Adipose tissue (tissue), 3 donors: Measurements from ENCODE around the gene TPH1. TPM values are rescaled to one million over a fixed set of nuclear protein-coding genes. Genes with fewer than 3 reads are reported as not detected.
"Not testable (repeated sequence)": the region's sequence is repeated elsewhere in the genome, so short reads cannot be mapped to it uniquely, and the experiment has no call there.

Experiments
- H3K27ac ChIP-seq: one replicate; pipeline ENCODE4 v1.5.1; 2013; ENCODE audit warnings: low read depth, low read length
- WGBS, 3 donors: extraction: QIAGEN DNeasy Blood & Tissue Kit; methylation state at CpG; one replicate each; pipeline ENCODE4 v1.1.7; 2013; 5-methylcytosine and 5-hydroxymethylcytosine counted together
- polyA plus RNA-seq, 3 donors: library from polyadenylated mRNA; stranded (reverse); fragments of 200-250 nt; gene quantifications; one replicate each; pipeline ENCODE4 v1.2.3, GENCODE V29; 2013
- donor health status: healthy with polysubstance abuse.
- donor health status: Bipolar disorder and iron deficiency.
- donor health status: healthy.

Gene TPH1
- polyA plus RNA-seq, 3 donors: 0.06 to 0.22 (median 0.16) TPM

DNA sequence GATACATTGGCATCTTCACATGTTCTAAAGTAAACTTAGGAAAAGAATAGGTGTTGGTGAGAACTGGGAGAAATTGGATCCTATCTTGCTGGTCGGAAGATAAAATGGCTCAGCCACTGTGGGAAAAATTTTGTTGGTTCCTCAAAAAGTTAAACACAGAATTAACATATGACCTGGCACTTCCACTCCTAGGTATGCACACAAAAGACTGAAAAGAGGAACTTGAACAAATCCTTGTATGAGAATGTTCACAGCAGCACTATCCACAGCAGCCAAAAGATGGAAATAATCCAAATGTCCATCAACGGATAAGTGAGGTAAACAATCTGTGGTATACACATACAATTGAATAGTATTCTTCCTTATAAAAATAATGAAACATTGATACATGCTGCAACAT, 4.8 kb upstream of the TPH1 start:
- WGBS, 3 donors: 35 to 58% (median 52%) methylated on average over 2 of the region's 2 CpGs
- H3K27ac ChIP-seq: no peak overlapping the region

DNA sequence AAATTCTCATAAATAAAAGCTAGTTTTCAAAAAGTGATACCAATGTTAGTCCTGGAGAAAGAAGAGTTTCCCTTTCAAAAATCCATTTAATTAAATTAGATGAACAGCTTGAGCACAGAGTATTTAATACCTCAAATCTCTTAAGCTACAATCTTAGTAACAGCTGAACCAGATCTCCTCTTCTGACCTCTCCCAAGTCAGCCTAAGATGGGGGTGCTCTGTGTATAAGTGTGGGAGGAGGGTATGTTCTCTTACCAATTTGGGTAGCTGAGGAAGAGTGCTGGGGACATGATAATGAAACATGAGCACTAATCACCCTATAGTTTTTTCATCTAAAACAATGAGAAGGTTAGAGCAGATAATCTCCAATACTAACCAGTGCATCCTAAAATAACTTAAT, 9.6 kb downstream of the TPH1 start:
- H3K27ac ChIP-seq: no peak overlapping the region

DNA sequence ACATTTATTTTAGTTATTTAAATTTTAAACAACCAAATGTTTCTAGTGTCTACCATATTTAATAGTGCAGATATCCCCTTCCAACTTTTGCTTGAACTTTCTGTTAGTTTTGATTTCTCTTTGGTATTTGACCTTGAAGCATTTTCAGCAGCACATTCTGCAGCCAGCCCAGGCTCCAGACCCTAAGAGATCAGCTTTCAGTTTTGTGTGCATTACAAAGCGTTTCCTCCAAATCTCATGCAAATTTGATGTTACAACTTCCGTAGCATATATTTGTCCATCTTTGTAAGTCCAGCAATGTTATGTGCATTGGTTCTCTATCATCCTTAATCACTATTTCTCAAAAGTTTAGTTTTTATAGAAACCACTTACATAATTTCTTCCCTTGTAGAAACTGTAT, 18.6 kb downstream of the TPH1 start:
- WGBS, 3 donors: 63 to 88% (median 77%) methylated on average over 2 of the region's 2 CpGs
- no peak overlapping the region for H3K27ac ChIP-seq

DNA sequence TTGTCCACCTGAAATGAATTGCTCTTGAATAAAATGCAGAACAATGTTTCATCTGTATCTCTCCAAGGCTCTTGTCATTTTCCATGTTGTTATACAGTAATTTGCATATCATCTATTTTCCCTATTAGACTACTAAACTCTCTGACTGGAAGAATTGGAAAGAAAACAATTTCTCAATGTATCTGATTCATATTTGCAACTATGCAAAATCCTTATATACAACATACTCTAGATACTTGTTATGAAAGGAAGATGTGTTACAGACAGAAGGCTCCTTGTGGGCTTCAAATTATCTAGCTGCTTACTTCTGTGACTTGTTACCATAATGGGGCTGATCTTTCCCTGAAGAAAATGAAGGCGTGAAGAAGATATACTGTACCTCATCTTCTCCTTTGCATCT, 23.6 kb downstream of the TPH1 start:
- H3K27ac ChIP-seq: no peak overlapping the region
- WGBS, 3 donors: 86 to 97% (median 91%) methylated on average over 1 of the region's 1 CpG

DNA sequence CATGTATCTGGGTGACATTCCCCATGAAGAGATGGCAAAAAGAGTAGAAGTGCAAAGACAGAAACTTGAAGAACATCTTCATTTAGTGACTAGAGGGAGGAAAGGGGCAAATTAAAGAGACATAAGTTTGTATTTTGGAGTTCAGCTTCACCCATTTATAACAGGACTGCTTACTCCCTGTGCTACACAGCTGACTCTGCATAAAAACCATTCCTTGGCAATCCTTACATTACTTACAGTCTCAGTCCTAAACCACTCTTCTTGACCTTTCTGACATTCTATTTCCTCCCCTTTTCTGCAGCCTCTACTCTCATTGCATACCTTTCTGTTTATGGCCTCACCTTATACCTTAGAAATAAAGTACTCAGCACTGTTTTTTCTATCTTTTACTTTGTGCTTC, 26.4 kb downstream of the TPH1 start:
- no peak overlapping the region for H3K27ac ChIP-seq

DNA sequence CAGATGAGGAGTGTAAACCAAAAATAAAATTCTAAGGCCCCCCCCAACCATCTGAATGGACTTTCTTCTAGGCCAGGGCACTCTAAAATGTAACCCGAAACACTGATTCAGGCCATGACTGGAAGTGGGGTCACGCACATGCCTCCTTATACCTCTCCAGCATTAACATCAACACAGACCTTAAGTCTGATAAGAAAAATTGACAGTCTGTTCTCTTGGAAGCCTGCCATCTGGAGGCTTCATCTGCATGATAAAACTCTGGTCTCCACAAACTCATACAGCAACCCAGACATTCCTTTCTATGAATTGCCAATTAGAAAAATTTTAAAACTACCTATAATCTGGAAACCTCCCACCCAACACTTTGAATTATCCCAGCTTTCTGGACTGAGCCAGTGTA, 29.3 kb downstream of the TPH1 start:
- H3K27ac ChIP-seq: no peak overlapping the region
- 85 to 92% (median 86%) methylated on average over 2 of the region's 2 CpGs for WGBS, 3 donors

DNA sequence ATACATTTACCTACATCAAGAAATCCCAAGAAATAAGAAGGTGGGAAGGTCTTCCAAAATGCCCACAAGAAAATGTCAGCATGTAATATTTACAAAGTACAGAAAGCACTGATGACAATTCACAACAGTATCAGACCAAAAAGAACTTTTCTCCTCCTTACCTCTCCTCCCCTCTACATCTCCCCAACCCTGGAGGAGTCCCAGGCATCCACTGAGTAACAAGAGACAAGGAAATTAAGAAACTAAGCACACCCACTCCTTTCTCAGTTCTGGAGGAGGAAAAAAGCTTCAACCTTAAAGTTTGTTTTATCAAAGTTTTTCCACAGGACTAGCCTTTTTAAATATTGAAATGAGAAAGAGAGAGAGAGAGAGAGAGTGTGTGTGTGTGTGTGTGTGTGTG, 31.2 kb downstream of the TPH1 start:
- H3K27ac ChIP-seq: no peak overlapping the region

DNA sequence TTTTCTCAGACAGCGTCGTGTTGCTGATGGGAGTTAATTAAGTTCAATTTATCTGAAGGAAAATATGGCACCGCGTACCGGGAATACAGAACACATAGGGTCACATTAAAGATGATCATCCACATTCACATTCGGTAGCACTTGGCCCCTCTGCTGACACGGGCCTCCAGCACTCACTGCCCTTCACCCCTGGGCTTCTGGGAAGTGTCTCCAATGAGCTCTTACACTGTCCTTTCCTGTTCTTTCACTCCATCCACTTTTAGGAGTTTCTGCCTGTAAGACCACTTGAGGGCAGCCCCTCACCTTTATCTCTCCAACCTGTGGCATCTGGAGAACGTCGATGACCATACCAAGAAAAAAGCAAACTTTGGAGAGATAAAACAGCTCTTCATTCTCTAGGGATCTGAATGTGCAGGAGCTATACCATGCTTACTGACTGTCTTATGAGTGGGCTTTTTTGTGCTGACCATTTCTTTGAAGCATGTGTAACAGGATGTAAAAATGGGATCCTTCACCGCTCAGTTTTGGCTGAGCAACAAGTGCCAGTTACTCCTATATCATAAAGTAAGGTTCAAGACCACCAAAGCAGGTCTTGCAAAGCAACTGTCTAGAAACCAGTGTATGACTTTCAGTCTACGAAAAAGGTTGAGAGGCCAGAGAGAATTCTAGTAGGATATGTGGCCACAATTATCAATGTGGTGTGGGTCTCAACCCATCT, 32.1 kb downstream of the TPH1 start:
- H3K27ac ChIP-seq: no peak overlapping the region
- WGBS, 3 donors: 18 to 19% (median 19%) methylated on average over 11 of the region's 11 CpGs

DNA sequence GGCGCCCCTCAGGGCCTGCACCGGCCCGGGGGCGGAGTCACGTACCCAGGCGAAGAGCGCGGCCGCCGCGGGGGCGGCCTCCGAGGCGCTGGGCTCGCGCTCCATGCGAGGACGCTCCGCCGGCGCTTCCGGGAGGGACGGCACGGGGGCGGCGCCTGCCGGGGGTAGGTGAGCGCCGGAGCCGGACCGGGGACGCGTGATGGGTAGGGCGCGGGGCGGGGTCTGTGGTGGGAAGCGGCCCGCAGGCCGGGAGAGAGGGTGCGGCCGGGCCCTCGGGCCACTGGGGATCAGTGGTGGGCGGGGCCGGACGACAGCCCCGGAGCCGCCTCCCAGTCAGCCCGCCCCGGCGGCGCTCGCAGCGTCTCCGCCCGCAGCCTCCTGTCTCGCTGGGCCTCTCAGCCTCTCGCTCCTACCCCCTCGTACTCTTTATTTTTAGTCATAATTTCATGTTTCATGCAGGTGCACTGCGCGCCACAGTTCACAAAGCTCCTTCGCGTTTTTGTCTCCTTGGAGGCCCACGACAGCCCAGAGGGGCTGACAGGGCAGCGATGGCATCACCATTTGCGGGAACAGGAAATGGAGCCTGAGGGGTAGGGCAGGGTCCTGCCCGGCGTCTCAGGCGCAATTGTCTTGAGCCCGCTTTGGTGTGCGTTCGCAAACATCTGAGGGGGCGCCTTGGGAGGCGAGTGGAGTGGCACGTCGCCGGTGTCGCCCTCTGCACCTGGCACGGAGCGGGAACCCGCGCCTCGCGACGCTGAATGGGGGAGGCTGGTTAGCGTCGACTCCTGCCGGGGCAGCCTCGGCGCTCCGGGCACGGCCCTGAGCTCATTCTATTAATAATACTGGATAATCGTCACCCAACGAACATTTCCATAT, 32.9 kb downstream of the TPH1 start, which contains the start of gene SERGEF:
SERGEF (minus strand) TSS at position 142 of the 876 bp plus-strand sequence; CDS start at position 105, 37 bp downstream.
- 0 to 1% (median 1%) methylated on average over 67 to 93 of the region's 93 CpGs for WGBS, 3 donors
- peak within 1 kb of the TSS; percentile 60 for H3K27ac ChIP-seq

DNA sequence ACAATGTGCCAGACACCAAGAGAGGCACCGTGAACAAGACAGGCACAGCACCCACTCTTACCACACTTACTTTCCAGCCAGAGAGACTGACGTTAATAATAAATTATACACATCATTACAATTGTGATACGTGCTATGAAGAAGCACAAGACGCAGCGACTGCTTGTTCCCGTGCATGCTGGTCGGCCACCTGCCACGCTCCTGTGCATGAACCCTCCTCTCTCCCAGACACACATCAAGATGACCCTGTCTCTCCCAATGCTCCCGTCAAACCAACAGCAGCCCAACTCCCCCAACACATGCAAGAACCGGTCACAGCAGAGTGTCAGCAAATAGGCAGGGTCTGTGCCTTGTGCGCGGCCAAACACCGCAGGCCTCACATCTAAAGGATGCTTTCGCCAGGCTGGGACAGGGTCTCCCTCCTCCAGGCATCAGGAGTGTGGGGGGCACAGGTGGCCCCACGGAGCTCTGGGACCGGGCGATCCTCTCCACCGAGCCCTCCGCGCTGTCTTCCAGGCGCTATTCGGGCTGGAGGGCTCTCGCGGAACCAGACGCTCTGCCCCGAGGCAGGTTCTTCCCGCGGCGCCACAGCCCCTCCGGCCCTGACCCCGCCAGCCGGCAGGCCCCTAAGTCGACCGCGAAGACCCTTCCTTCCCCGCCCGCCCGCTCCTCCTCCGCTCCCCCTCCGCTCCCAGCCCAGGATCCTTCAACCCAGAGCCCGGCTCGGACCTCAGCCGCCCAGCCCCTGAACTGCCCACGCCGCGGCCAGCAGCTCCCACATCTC, 33.8 kb downstream of the TPH1 start:
- WGBS, 3 donors: 6 to 16% (median 14%) methylated on average over 40 to 46 of the region's 46 CpGs
- H3K27ac ChIP-seq: peak overlapping the region; percentile 60

DNA sequence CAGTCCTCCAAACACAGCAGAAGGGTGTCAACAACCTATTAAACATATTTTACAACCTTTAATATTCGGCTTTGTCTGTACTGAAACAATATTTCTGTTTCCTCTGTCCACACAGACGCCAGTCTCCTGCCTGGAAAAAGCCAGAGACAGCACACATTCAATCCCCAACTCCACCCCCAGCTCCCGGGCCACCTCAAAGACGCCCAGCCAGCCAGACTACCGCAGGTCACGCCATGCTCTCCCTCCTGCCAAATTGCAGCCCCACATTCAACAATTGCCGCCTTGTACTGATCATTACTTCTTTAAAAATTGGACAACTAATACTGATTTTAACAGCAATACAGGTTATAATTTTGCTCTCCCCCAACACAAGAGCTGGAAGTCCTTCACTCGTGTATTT, 34.4 kb downstream of the TPH1 start:
- WGBS, 3 donors: 81 to 90% (median 87%) methylated on average over 8 of the region's 8 CpGs
- H3K27ac ChIP-seq: no peak overlapping the region

DNA sequence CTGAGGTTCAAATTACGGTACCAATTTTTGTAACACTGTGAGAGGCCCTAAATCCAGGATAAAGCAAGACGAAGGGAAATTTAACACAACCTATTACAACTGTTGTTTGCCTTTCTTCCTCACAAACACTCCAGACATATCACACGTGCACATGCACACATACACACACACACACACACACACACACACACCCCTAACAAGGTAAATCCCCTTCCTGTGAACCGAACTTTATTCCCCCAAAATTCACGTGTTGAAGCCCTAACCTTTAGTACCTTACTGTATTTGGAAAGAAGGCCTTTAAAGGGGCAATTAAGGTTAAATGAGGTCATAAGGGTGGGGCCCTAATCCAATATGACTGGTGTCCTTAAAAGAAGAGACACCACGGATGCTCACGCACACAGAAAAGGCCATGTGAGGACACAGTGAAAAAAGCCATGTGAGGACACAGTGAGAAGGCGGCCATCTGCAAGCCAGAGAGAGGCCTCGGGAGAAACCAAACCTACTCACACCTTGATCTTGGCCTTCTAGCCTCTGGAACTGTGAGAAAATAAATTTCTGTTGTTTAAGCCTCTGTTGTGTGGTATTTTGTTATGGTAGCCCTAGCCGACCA, 35.0 kb downstream of the TPH1 start:
- H3K27ac ChIP-seq: no peak overlapping the region
- 86 to 91% (median 87%) methylated on average over 10 of the region's 10 CpGs for WGBS, 3 donors

DNA sequence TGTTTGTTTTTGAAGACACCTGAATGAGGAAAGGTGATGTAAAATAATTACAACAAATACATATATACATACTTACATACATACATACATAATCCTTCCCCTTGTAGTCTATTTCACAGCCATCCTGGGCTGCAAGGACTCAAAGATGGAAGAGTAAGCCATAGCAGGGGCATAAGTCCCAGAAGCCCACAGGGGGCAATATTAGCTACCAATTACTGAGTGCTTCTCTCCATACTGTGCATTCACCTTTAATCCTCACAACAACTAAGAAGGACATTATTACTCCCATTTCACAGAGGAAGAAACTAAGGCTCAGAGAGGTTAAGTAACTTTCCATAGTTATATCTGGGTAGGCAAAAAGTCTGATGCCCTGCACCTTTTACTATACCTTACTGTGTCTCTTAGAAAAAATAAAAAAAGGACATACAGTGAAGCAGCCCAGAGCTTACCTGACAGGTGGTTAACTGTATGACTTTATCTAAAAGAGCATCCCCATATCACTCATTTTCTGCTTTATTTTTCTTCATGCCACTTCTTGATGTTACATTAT, 35.9 kb downstream of the TPH1 start:
- H3K27ac ChIP-seq: no peak overlapping the region

DNA sequence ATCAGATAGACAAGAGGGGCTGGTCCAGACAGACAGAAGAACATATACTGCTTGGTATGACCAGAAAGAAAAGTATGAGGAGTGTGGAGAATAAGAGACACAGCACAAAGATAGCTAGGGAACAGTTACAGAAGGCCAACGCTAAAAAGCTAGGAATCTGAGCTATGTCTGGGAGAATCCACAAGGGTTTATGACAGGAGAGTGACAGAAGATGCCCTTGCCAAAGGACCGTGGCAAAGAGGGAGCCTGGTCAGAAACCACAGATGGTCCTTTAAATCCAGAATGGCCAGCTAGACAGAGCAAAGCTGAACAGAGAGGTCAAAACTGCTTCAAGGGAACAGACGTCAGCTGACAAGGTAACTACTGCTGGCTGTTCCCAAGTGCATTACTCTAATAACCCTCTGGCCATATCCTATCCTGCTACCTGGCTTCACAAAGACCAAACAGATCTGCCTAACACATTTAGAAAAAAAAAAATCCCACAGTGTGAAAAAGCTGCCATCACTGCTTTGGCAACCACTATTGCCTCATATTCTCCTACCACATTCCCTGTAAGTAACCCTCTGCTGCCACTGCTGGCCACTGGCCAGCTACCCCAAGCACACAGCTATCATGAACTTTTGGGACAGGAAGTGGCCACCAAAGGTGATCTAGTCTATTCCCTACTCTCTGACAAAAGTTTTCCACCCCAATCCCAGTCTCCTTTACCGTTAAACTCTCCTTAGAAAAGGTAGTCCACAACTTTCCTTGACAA, 40.5 kb downstream of the TPH1 start:
- H3K27ac ChIP-seq: no peak overlapping the region
- WGBS, 3 donors: 83 to 92% (median 91%) methylated on average over 4 of the region's 4 CpGs

DNA sequence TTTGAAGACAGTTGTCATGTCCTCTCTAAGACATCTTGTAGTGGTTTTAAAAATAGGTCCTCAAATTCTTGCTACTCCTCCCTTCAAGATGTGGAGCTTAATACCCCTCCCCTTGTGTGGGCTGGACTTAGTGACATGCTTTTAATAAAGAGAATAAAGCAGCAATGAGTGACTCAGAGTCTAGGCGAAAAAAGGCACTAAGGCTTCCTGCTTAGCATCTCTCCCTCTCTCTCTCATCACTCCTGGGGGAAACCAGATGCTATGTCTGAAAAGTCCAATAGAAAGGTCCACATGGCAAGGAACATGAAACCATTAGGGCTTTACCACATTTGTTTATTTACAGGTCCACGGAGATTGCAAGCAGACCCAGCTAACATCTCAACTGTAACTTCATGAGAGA, 44.9 kb downstream of the TPH1 start:
- 82 to 93% (median 86%) methylated on average over 2 of the region's 2 CpGs for WGBS, 3 donors
- H3K27ac ChIP-seq: no peak overlapping the region

DNA sequence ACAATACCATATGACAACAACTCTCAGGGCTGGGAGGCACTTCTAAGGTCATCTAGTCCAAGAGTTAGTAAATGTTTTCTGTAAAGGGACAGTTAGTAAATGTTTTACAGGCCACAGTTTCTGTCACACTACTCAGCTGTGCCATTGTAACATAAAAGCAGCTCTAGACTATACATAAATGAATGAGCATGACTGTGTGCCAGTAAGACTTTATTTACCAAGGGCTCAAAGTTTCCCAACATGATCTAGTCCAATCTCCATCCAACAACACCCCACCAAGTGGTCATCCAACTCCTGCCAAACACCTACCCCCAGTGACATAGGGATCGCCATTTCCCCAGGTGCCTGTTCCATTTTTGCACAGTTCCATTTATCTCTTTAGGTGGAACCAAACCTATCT, 45.3 kb downstream of the TPH1 start:
- H3K27ac ChIP-seq: no peak overlapping the region

DNA sequence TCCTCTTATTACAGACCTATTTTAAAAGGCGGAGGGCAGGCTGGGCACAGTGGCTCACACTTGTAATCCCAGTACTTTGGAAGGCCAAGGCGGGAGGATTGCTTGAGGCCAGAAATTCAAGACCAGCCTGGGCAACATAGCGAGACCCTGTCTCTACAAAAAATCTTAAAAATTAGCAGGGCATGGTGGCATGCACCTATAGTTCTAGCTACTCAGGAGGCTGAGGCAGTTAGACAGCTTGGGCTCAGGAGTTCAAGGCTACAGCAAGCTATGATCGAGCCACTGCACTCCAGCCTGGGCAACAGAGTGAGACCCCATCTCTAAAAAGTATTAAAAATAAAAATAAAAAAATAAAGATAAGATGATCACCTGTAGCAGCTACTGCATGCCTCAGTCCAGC, 45.9 kb downstream of the TPH1 start:
- not testable (repeated sequence) for H3K27ac ChIP-seq
- 98 to 99% (median 98%) methylated on average over 4 of the region's 4 CpGs for WGBS, 3 donors

More for the DNA sequence above, 45.3 kb downstream of the TPH1 start:
- 92 to 100% (median 99%) methylated on average over 1 of the region's 1 CpG for WGBS, 3 donors
